Keratinocyte (primary cell): ENCODE results near the gene LEFTY1. TPM values are rescaled to one million over a fixed set of nuclear protein-coding genes. Genes with fewer than 3 reads are reported as not detected.
"Not testable (repeated sequence)": the region's sequence is repeated elsewhere in the genome, so short reads cannot be mapped to it uniquely, and the experiment has no call there.

Experiments
- DNase-seq: peaks from one replicate; pipeline ENCODE4 v3.0.0-alpha.2; 2011; ENCODE audit warnings: low read depth, missing footprints, low spot score
- FAIRE-seq: peaks from 2 replicates; lab custom pipeline; 2011; peaks lifted over from hg19 to GRCh38; lab: Jason Lieb, UNC
- H2AFZ ChIP-seq: 2 replicates; pipeline ENCODE4 v1.6.0; 2012; ENCODE audit warnings: low read length, control low read depth, inconsistent platforms; ENCODE audit not compliant: control insufficient read depth
- H3K27ac ChIP-seq: 2 replicates; pipeline ENCODE4 v1.5.1; 2011; ENCODE audit warnings: low read length; ENCODE audit not compliant: control insufficient read depth, insufficient read depth
- H3K27me3 ChIP-seq: 3 replicates; pipeline ENCODE4 v1.6.0; 2011; ENCODE audit warnings: low read length; ENCODE audit not compliant: control insufficient read depth, insufficient read depth; ENCODE audit errors: extremely low read depth
- H3K36me3 ChIP-seq, 2 experiments: 2 replicates in 1 of 2; 3 replicates in 1 of 2; pipeline ENCODE4 v1.5.1; 2011; ENCODE audit warnings: low read length in 2 of 2, mild to moderate bottlenecking in 1 of 2; ENCODE audit not compliant: control insufficient read depth in 2 of 2, insufficient read depth in 2 of 2; ENCODE audit errors: extremely low read depth in 1 of 2
- H3K4me1 ChIP-seq: 3 replicates; pipeline ENCODE4 v1.5.1; 2011; ENCODE audit warnings: low read length; ENCODE audit not compliant: control insufficient read depth, insufficient read depth; ENCODE audit errors: extremely low read depth
- H3K4me2 ChIP-seq: 3 replicates; pipeline ENCODE4 v1.6.0; 2011; ENCODE audit warnings: low read depth, low read length; ENCODE audit not compliant: control insufficient read depth, insufficient read depth; ENCODE audit errors: extremely low read depth
- H3K4me3 ChIP-seq, 3 experiments: fragments of 200-600 bp in 1 of 3; sonication (generic) in 1 of 3; 2 replicates in 2 of 3; 3 replicates in 1 of 3; pipeline ENCODE4 v1.5.1; 2011 to 2016; ENCODE audit warnings: low read length in 3 of 3, mild to moderate bottlenecking in 3 of 3, control low read depth in 2 of 3, inconsistent platforms in 1 of 3, low read depth in 1 of 3, mixed read lengths in 1 of 3, mixed run types in 1 of 3, moderate library complexity in 1 of 3; ENCODE audit not compliant: control insufficient read depth in 2 of 3, insufficient read depth in 2 of 3; ENCODE audit errors: extremely low read depth in 1 of 3
- H3K79me2 ChIP-seq: 2 replicates; pipeline ENCODE4 v1.6.0; 2012; ENCODE audit warnings: low read length; ENCODE audit not compliant: control insufficient read depth, insufficient read depth
- H3K9ac ChIP-seq: 3 replicates; pipeline ENCODE4 v1.6.0; 2011; ENCODE audit warnings: low read length; ENCODE audit not compliant: control insufficient read depth, insufficient read depth; ENCODE audit errors: extremely low read depth
- H3K9me1 ChIP-seq: 3 replicates; pipeline ENCODE4 v1.6.0; 2011; ENCODE audit warnings: low read length; ENCODE audit not compliant: control insufficient read depth, insufficient read depth; ENCODE audit errors: extremely low read depth
- H3K9me3 ChIP-seq: 2 replicates; pipeline ENCODE4 v1.5.1; 2012; ENCODE audit warnings: low read depth, low read length; ENCODE audit not compliant: control insufficient read depth
- H4K20me1 ChIP-seq: 3 replicates; pipeline ENCODE4 v1.6.0; 2011; ENCODE audit warnings: low read length; ENCODE audit not compliant: control insufficient read depth, insufficient read depth; ENCODE audit errors: extremely low read depth
- CTCF ChIP-seq, 3 experiments: IDR thresholded peaks in 1 of 3; conservative IDR thresholded peaks in 1 of 3; optimal IDR thresholded peaks in 1 of 3; 2 replicates in 2 of 3; 3 replicates in 1 of 3; pipeline versions ENCODE3 to v1.5.1; 2011; ENCODE audit warnings: low read length in 3 of 3, mild to moderate bottlenecking in 3 of 3, moderate library complexity in 2 of 3, control low read depth in 1 of 3, inconsistent platforms in 1 of 3; ENCODE audit not compliant: insufficient read depth in 2 of 3; ENCODE audit errors: extremely low read depth in 1 of 3
- EZH2 ChIP-seq: IDR thresholded peaks from one replicate; pipeline ENCODE4 v1.6.1; 2012; ENCODE audit warnings: inconsistent platforms, mild to moderate bottlenecking, low read length, moderate library complexity
- dilution Hi-C: fragments of 300-500 bp; cut with MboI; formaldehyde crosslinking; loops from one replicate; pipeline ENCODE4 v1.7.0; 2020; ENCODE audit warnings: low sequenced_read_pairs; ENCODE audit not compliant: extremely low pct_ligation_motif_present
- polyA plus RNA-seq, 5 experiments: library from polyadenylated mRNA; depleted of rRNA in 3 of 5; stranded (reverse) in 3 of 5; stranded (forward) in 1 of 5; unstranded in 1 of 5; fragments of >200 nt; gene quantifications; 1 replicate in 1 of 5; 2 replicates in 3 of 5; 3 replicates in 1 of 5; pipeline versions ENCODE4 v1.2.1 to v1.2.3, GENCODE V29; 2011 to 2012; ENCODE audit warnings: missing spikeins in 2 of 5, low read depth in 1 of 5, low replicate concordance in 1 of 5

LEFTY1 gene
- polyA plus RNA-seq, 1 donor (not counting 4 experiments of a cell fraction or from before 2014, with no cell fraction given): not detected

- no peak overlapping the region for H3K4me3 ChIP-seq
- H3K4me1 ChIP-seq: peaks cover 2% of the 10 kb centered on the region
- H3K9me3 ChIP-seq: no peaks in the 10 kb centered on the region
- H3K36me3 ChIP-seq: no peaks in the 10 kb centered on the region
- no peaks in the 10 kb centered on the region for H3K27me3 ChIP-seq
- H3K4me2 ChIP-seq: no peak overlapping the region
- no peaks in the 10 kb centered on the region for H3K79me2 ChIP-seq
- TF ChIP-seq CTCF (optimal IDR thresholded peaks at IDR 0.05 in 1 of 3, IDR thresholded peaks at IDR 0.05 in 1 of 3, conservative IDR thresholded peaks at IDR 0.05 in 1 of 3; ENCODE audit: extremely low read depth in 1 of 3, insufficient read depth in 2 of 3, low read length in 3 of 3) (no peak), EZH2 (no peak)
- H3K9me1 ChIP-seq: peaks cover 3% of the 10 kb centered on the region
- no peak overlapping the region for H3K27ac ChIP-seq
- no peak for FAIRE-seq
- H3K9ac ChIP-seq: no peak overlapping the region
- dilution Hi-C loops: no loop called here
- no peak overlapping the region for H2AFZ ChIP-seq
- no peak for DNase-seq
- no peaks in the 10 kb centered on the region for H4K20me1 ChIP-seq
These were observed 41.6 kb upstream of the LEFTY1 start for GRCh38 chr1:225930566-225930965.

- H3K36me3 ChIP-seq, H3K9me3 ChIP-seq, H3K27me3 ChIP-seq, FAIRE-seq, H3K9ac ChIP-seq, dilution Hi-C loops, DNase-seq, H3K79me2 ChIP-seq, H2AFZ ChIP-seq, H4K20me1 ChIP-seq, H3K4me3 ChIP-seq, H3K4me2 ChIP-seq, H3K27ac ChIP-seq, H3K9me1 ChIP-seq, H3K4me1 ChIP-seq: not testable (repeated sequence)
These were observed 40.5 kb upstream of the LEFTY1 start for GRCh38 chr1:225929462-225929861.
